Stimulated activated naive CD8-positive, alpha-beta T cell treated with anti-CD3 and anti-CD28 coated beads, Interleukin-15, Interleukin-2, amounts not matched to agents 100 ng/mL and 50 ng/mL, for 24 hours (primary cell): ENCODE data around the gene HOXD8.

Experiments used
- H3K27ac Mint-ChIP-seq: one replicate; pipeline ENCODE4 v1.8.0; 2021; ENCODE audit warnings: mild to moderate bottlenecking, mixed read lengths
- H3K27me3 Mint-ChIP-seq: one replicate; pipeline ENCODE4 v1.8.0; 2021; ENCODE audit warnings: mixed read lengths
- H3K36me3 Mint-ChIP-seq: one replicate; pipeline ENCODE4 v1.8.0; 2021; ENCODE audit warnings: low read depth, mixed read lengths
- H3K4me1 Mint-ChIP-seq: one replicate; pipeline ENCODE4 v1.8.0; 2021; ENCODE audit warnings: low read depth, mixed read lengths
- H3K4me3 Mint-ChIP-seq: one replicate; pipeline ENCODE4 v1.8.0; 2021; ENCODE audit warnings: mild to moderate bottlenecking, mixed read lengths
- H3K9me3 Mint-ChIP-seq: one replicate; pipeline ENCODE4 v1.8.0; 2021; ENCODE audit warnings: mixed read lengths

HOXD8 gene

DNA sequence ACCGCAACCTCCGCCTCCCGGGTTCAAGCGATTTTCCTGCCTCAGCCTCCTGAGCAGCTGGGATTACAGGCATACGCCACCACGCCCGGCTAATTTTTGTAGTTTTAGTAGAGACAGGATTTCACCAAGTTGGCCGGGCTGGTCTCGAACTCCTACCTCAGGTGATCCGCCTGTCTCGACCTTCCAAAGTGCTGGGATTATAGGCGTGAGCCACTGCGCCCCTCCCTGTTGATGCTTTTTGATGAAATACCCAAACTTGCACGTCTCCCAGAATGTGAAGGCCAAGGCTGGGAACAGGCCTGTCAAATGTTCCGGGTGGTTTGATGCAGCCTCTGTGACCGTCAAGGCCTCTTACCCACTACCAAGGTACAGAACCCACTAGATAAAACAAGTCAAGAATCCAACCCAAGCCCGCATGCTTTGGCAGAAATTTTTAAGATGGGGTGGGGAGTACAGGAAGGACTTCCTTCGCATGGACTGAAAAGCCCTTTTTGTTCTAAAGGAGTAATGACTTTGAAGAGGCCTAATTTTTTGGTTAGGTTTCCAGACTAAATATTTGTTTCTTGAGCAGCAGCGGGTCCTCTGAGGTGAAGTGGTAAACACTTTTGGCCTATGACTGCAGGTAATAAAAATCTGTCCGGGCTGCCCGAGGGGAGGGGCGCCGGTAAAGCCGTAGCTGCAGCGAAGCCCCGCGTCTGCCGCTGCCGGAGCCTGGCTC is 42.0 kb upstream of the HOXD8 start:
- H3K27ac Mint-ChIP-seq = no peak overlapping the region
- H3K9me3 Mint-ChIP-seq = peaks cover 4% of the 10 kb centered on the region
- H3K27me3 Mint-ChIP-seq = peaks cover 93% of the 10 kb centered on the region
- H3K4me1 Mint-ChIP-seq = peaks cover 12% of the 10 kb centered on the region
- peaks cover 14% of the 10 kb centered on the region for H3K36me3 Mint-ChIP-seq
- no peak overlapping the region for H3K4me3 Mint-ChIP-seq

GRCh38 chr2:176088048-176088936 is 41.2 kb upstream of the HOXD8 start:
- H3K9me3 Mint-ChIP-seq = peaks cover 4% of the 10 kb centered on the region
- H3K27me3 Mint-ChIP-seq = peaks cover 87% of the 10 kb centered on the region
- peaks cover 10% of the 10 kb centered on the region for H3K36me3 Mint-ChIP-seq
- H3K4me1 Mint-ChIP-seq = peaks cover 12% of the 10 kb centered on the region
- H3K27ac Mint-ChIP-seq = no peak overlapping the region
- H3K4me3 Mint-ChIP-seq = peak overlapping the region; percentile 57

DNA sequence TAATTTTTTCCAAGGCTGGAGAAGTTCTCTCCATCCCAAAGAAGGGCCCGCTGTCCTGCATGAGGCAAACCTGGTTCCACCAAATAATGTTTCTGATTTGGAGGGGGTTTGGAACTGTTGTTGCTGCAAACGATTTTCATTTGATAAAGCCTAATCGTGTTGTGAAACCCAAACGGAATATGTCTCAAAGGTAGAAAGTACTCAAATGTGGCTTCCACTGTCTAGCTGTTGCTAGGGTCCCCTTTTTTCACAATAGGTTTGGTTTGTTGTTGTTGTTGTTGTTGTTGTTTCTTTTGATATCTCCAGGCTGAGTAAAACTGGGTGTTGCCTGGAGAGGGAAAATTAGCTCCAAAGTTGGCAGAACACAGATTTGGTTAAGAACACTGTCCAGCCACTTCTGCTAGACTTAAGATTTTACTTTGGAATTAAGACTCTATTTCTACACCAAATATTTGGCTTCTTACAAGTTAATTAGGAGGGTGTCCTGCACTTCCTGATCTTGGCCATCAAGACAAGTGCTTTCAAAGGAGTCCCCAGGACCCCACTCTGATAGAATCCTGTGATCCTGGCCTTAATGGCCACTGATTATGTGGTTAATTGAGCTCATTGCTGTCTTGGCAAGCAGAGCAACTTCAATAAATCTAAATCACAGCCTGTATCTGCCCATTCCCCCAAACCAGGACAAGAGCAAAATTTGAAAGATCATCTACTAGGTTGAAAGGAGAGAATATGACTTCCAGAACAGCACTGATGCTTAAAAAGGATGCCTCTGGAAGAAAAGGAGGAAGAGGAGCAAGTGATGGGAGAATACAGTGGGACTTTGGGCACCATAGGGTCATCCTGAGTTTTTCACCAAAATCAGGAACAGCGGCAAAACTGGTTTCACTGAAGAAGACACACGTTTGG is 40.3 kb upstream of the HOXD8 start:
- Mint-ChIP-seq H3K27ac (no peak overlapping the region), H3K36me3 (peaks cover 10% of the 10 kb centered on the region), H3K9me3 (peaks cover 4% of the 10 kb centered on the region), H3K27me3 (peaks cover 87% of the 10 kb centered on the region), H3K4me3 (no peak overlapping the region), H3K4me1 (peaks cover 19% of the 10 kb centered on the region)

- Mint-ChIP-seq H3K27me3 (peaks cover 87% of the 10 kb centered on the region), H3K27ac (no peak overlapping the region), H3K36me3 (peaks cover 4% of the 10 kb centered on the region), H3K9me3 (peaks cover 4% of the 10 kb centered on the region), H3K4me3 (no peak overlapping the region), H3K4me1 (peaks cover 19% of the 10 kb centered on the region)
These were observed 39.6 kb upstream of the HOXD8 start for GRCh38 chr2:176089843-176090395.

DNA sequence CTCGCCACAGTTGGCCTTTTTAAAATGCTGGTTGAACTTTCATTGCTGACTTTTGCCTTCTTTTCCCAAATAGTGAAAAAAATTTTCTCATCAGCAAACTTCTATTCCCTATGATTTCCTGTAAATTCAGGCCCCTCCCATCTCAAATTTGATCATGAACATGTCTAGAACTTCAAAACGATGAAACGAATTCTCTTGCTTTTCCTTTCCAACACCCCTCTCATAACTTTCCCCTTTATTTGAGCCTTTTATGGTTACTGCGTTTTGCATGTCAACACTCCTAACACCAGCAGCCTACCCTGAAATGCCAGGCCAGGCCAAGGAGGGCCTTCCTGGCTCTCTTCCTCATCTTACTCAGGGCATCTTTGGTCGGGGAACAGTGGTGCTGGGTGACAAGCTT is 38.6 kb upstream of the HOXD8 start:
- H3K4me3 Mint-ChIP-seq = no peak overlapping the region
- peaks cover 4% of the 10 kb centered on the region for H3K9me3 Mint-ChIP-seq
- H3K36me3 Mint-ChIP-seq = peaks cover 4% of the 10 kb centered on the region
- peaks cover 19% of the 10 kb centered on the region for H3K4me1 Mint-ChIP-seq
- H3K27me3 Mint-ChIP-seq = peaks cover 87% of the 10 kb centered on the region
- H3K27ac Mint-ChIP-seq = no peak overlapping the region

DNA sequence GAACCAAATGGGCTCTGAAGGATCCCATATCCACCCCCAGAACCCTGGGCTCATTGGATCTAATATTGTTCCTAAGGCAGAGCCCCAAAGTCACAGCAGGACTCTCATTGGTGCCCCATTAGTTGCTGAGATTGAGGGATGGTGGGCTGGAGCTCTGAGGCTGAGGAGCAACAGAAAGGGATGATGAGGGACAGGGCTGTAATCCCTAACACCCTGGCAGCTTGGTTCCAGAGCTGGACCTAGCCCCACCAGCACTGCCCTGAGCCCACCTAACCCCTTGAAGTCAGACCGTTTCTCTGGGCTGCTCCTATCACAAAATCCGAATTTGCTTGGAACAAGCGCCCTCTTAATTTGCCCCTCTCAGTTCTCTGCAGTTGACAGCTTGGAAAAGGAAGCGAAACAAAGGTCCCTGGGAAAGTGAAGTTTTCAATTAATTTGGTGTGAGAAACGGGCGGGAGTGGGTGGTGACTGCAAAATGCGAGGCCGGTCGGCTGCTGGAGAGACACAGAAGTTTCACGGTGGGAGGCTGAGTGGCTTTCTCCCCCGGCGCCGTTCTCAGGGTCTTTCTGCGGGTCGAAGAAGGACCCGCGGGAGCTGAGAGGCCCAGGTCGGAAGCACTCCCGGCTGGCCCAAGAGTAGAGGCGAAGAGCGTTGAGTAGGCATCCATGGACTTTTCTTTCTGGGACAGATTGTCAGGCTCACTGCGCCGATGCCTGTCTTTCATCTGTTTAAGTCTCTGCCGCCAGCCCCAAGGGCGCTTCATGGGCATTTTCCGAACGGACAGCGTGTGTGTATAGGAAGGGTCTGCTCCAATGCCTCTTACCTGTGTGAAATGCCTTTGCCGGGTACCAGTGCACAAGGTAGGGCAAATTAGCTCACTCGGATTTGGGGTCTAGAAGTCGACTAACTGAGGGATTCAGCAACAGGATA is 37.9 kb upstream of the HOXD8 start:
- H3K4me1 Mint-ChIP-seq = peaks cover 23% of the 10 kb centered on the region
- peak overlapping the region; percentile 63 for H3K27ac Mint-ChIP-seq
- no peak overlapping the region for H3K4me3 Mint-ChIP-seq
- peaks cover 4% of the 10 kb centered on the region for H3K36me3 Mint-ChIP-seq
- H3K9me3 Mint-ChIP-seq = peaks cover 4% of the 10 kb centered on the region
- peaks cover 90% of the 10 kb centered on the region for H3K27me3 Mint-ChIP-seq

DNA sequence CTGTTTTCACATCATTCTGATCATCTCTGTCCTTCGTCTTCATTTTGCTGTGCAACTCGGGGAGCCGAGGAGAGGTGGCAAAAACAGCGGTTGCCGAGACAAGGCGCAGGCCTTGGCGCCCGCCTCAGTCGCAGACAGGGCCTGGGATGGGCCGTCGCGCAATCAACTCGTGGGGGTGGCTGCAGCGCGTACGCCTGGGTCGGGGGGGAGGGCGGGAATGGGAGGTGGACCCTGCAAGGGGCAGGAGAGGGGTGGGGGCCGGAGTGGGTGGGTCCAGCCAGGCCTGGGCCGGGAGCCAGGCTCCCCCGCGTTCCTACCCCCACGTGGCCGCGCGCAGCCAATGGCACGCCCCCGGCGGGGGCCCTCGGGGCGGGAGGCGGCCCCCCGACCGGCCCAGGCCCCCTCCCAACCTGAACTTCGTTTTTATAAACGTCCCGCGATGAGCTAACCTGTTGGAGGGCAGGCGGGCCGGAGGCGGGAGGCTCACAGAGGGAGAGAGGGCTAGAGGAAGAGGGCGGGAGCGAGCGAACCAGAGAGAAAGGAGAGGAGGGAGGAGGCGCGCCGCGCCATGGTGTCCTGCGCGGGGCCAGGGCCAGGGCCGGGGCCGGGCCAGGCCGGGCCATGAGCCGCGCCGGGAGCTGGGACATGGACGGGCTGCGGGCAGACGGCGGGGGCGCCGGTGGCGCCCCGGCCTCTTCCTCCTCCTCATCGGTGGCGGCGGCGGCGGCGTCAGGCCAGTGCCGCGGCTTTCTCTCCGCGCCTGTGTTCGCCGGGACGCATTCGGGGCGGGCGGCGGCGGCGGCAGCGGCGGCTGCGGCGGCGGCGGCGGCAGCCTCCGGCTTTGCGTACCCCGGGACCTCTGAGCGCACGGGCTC is 37.0 kb upstream of the HOXD8 start, which contains the start of gene HOXD13:
Gene HOXD13, plus strand, starts transcription at position 452 of the 875 bp plus-strand sequence. Its CDS starts 170 bp downstream, at position 622.
- H3K4me3 Mint-ChIP-seq = peak within 1 kb of the TSS; percentile 43
- H3K9me3 Mint-ChIP-seq = no peaks in the 10 kb centered on the region
- H3K4me1 Mint-ChIP-seq = peaks cover 30% of the 10 kb centered on the region
- H3K27me3 Mint-ChIP-seq = peaks cover 90% of the 10 kb centered on the region
- peak within 1 kb of the TSS; percentile 63 for H3K27ac Mint-ChIP-seq
- H3K36me3 Mint-ChIP-seq = peaks cover 4% of the 10 kb centered on the region

DNA sequence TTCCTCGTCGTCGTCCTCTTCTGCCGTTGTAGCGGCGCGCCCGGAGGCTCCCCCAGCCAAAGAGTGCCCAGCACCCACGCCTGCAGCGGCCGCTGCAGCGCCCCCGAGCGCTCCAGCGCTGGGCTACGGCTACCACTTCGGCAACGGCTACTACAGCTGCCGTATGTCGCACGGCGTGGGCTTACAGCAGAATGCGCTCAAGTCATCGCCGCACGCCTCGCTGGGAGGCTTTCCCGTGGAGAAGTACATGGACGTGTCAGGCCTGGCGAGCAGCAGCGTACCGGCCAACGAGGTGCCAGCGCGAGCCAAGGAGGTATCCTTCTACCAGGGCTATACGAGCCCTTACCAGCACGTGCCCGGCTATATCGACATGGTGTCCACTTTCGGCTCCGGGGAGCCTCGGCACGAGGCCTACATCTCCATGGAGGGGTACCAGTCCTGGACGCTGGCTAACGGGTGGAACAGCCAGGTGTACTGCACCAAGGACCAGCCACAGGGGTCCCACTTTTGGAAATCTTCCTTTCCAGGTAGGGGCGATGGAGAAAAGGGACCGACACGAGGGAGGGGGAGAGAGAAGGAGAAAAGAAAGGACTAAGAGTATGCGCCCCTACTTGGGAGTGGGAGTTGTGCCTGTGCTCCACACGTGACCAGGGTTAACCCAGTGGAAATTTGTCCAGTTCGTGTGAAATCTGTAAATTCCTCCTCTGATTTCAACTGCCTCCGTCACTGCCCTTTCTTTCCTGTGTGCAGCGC is 36.2 kb upstream of the HOXD8 start:
- Mint-ChIP-seq H3K27ac (peak overlapping the region; percentile 36), H3K4me3 (peak overlapping the region; percentile 43), H3K9me3 (no peaks in the 10 kb centered on the region), H3K27me3 (peaks cover 90% of the 10 kb centered on the region), H3K4me1 (peaks cover 37% of the 10 kb centered on the region), H3K36me3 (peaks cover 4% of the 10 kb centered on the region)

DNA sequence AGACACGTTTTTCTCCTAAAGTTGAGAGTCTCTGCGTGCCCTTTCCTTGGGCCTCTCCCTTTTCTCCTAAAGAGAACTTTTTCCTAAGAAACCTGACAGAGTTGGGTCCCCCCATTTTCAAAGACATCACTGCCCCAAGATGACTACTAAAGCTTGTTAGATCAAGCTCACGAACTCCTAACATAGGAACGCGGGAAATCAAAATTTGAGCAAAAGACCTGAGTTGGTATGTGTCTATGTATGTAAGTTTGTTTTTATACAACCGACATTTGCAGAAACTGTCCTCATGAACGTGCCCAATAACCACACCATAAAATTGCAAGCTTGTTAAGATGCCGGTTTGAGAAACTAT is 35.6 kb upstream of the HOXD8 start:
- H3K27me3 Mint-ChIP-seq = peaks cover 90% of the 10 kb centered on the region
- peak overlapping the region; percentile 32 for H3K4me3 Mint-ChIP-seq
- peaks cover 4% of the 10 kb centered on the region for H3K36me3 Mint-ChIP-seq
- H3K9me3 Mint-ChIP-seq = no peaks in the 10 kb centered on the region
- peaks cover 37% of the 10 kb centered on the region for H3K4me1 Mint-ChIP-seq
- peak overlapping the region; percentile 36 for H3K27ac Mint-ChIP-seq

- no peaks in the 10 kb centered on the region for H3K9me3 Mint-ChIP-seq
- no peak overlapping the region for H3K27ac Mint-ChIP-seq
- H3K36me3 Mint-ChIP-seq = peaks cover 4% of the 10 kb centered on the region
- H3K27me3 Mint-ChIP-seq = peaks cover 90% of the 10 kb centered on the region
- H3K4me3 Mint-ChIP-seq = no peak overlapping the region
- H3K4me1 Mint-ChIP-seq = peaks cover 37% of the 10 kb centered on the region
These were observed 35.2 kb upstream of the HOXD8 start for GRCh38 chr2:176094349-176094748.

- Mint-ChIP-seq H3K4me1 (peaks cover 37% of the 10 kb centered on the region), H3K36me3 (peaks cover 4% of the 10 kb centered on the region), H3K4me3 (no peak overlapping the region), H3K27ac (no peak overlapping the region), H3K9me3 (no peaks in the 10 kb centered on the region), H3K27me3 (peaks cover 87% of the 10 kb centered on the region)
These were observed 34.1 kb upstream of the HOXD8 start for GRCh38 chr2:176095421-176095820.

DNA sequence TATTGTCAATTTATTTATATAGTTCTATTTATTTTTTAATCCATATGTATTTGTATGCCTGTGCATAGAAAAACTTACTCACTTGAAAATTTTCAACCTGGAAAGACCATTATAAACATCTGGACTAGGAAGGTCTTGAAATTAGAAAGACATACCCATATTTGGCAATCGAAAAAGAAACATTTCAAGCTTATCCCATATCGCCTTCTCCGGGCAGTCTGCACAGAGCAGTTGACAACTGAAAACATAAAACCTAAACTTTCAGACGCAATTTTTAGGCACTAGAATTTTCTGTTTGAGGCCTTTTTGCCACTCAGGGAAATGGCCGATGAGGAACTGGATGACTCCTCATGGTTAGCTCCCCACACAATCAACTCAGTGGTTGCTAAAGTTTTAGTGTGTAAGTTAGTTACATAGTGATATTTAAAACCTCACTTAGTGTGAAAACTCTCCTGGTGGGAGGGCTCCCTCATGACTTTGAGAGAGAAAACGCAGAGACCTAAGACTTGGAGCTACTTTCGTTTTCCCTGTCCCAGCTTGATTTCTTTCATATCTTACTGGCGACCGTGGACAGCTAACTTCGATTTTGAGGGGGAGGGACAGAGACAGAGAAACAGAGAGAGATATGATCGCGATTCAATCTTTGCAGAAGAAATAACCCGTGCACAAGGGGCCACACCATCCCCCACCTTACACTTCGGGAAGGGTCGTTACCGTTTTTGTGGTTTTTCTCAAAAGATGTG is 33.1 kb upstream of the HOXD8 start:
- H3K27ac Mint-ChIP-seq = no peak overlapping the region
- peaks cover 37% of the 10 kb centered on the region for H3K4me1 Mint-ChIP-seq
- peak overlapping the region; percentile 74 for H3K4me3 Mint-ChIP-seq
- H3K27me3 Mint-ChIP-seq = peaks cover 87% of the 10 kb centered on the region
- H3K9me3 Mint-ChIP-seq = no peaks in the 10 kb centered on the region
- peaks cover 4% of the 10 kb centered on the region for H3K36me3 Mint-ChIP-seq
